Peyer's patch (tissue), 4 donors: ENCODE results near the gene VAT1.

Experiments
- CTCF ChIP-seq, 6 experiments: fragments of 450-650 bp in 4 of 6; fragments of 200-600 bp in 2 of 6; sonication (generic) in 1 of 6; IDR thresholded peaks; one replicate each; pipeline ENCODE4 v1.5.1; 2017 to 2019; ENCODE audit warnings: antibody characterized with exemption in 6 of 6, mild to moderate bottlenecking in 3 of 6, moderate library complexity in 1 of 6
- POLR2A ChIP-seq, 2 donors: fragments of 450-650 bp; IDR thresholded peaks; one replicate each; pipeline ENCODE4 v1.5.1; 2017; ENCODE audit warnings: antibody characterized with exemption in 2 of 2, mild to moderate bottlenecking in 2 of 2, moderate library complexity in 2 of 2

GRCh38 chr17:43044024-43044423 lies 21.8 kb upstream of the VAT1 start:
- TF ChIP-seq CTCF (IDR thresholded peaks at IDR 0.05): no peak
- no peak for TF ChIP-seq POLR2A (IDR thresholded peaks at IDR 0.05)
